NCI-H2107 treated with DMSO at 0.1 percent for 48 hours (cell line): ENCODE data around the gene DUOXA1.
"Not testable (repeated sequence)": the region's sequence is repeated elsewhere in the genome, so short reads cannot be mapped to it uniquely, and the experiment has no call there.

ENCODE experiments used
- DNase-seq: peaks from one replicate; lab custom pipeline; 2025; ENCODE audit not compliant: unreplicated experiment; lab: John Stamatoyannopoulos, UW

The DUOXA1 gene

GRCh38 chr15:45093013-45093412 lies 36.7 kb downstream of the DUOXA1 start:
- DNase-seq: no peak

DNA sequence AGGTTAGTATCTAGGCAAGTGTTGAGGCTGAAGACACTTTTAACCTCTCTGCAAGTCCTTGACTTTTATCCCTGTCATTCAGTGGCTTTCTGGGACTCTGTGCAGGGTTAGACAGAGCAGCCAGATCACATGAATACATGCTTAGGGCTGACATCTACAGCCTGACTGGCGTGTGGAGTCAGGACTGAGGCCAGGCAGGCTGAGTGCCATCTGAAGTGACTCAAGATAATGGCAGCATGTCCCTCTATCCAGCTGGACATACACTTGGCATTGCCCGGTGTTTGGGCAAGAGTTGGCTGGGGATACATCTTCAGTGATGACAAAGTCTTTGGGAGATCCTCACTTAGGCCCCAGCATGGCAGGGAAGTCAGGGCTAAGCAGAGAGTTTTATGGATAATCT lies 38.1 kb downstream of the DUOXA1 start:
- no peak for DNase-seq

DNA sequence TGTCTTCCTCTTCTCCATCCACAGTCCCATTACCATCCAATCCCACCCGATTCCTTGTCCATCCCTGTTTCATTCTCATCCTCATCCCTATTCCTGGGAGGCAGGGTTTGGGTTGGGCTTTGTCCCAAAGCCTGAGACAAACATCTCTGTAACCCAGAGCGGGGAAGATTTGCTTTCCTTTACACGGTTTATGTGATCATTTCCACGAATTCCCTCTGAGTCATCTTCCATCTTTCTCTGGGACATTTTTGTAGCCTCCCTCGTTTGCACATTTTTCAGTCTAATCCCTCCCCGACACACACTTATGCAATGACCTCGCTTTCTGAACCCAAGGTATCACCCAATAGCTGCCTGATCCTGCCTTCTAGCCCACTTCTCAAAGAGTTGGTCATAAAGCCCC lies 38.5 kb downstream of the DUOXA1 start:
- DNase-seq: no peak

DNA sequence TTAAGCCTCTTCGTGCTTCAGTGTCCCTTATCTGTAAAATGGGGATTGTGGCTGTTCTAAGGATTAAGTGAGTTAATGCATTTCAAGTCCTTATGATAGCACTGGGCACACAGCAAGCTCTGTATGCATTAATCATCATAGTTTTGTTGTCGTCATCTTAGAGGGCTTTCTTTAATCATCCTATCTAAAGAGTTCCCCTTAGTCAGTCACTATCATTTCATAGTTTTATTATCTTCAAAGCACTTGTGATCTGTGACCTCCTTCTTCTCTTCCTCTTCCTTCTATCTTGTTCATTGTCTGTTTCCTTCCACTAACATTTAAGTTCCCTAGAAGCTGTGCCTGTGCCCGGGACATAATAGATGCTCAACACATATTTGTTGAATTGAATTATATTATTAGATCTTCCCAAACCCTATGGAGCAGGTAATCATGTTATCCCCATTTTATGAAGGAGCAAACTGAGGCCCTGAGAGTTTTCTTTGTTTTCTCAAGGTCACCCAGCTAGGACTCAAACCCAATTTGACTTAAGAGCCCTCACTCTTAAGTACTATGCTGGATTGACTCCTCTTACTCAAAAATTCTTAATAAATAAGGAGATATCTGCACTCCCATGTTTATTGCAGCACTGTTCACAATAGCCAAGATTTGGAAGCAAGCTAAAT lies 39.8 kb downstream of the DUOXA1 start:
- DNase-seq: no peak

- no peak for DNase-seq
These were observed 40.6 kb downstream of the DUOXA1 start for GRCh38 chr15:45088801-45089711.

- no peak for DNase-seq
These were observed 42.2 kb downstream of the DUOXA1 start for GRCh38 chr15:45087513-45087912.

- DNase-seq: no peak
These were observed 45.5 kb downstream of the DUOXA1 start for GRCh38 chr15:45084163-45084562.

- DNase-seq: no peak
These were observed 46.5 kb downstream of the DUOXA1 start for GRCh38 chr15:45083223-45083622.

- not testable (repeated sequence) for DNase-seq
These were observed 47.3 kb downstream of the DUOXA1 start for GRCh38 chr15:45082412-45082811.

GRCh38 chr15:45080593-45080992 lies 49.1 kb downstream of the DUOXA1 start:
- not testable (repeated sequence) for DNase-seq

DNA sequence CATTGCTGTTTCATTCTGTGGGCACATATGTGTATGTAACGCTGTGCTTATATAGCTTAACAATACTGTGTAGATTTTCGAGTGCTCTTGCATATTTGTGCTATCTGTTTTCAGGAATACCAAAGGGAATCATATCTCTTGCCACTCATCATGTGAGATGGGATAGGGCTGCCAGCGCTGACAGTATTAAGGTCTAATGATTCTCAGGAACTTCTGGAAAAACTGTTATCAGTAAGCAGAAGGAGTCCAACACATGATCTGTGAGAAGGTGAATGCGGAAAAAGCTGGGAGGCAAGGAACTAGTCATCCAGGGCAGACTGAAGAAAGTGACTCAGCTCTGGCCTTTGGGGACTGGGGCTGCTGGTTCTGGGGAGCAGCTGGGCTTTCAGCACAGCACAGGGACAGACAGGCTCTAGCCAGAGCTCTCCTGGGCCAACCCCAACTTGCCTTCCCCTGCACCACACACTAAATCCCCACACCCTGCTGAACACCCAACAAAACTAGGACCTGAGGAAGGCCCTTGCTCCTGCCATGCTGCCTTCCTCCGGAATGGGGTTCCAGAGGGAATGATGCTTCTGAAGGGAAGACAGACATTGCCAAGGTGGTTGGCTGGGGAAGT lies 49.9 kb downstream of the DUOXA1 start:
- not testable (repeated sequence) for DNase-seq

DNA sequence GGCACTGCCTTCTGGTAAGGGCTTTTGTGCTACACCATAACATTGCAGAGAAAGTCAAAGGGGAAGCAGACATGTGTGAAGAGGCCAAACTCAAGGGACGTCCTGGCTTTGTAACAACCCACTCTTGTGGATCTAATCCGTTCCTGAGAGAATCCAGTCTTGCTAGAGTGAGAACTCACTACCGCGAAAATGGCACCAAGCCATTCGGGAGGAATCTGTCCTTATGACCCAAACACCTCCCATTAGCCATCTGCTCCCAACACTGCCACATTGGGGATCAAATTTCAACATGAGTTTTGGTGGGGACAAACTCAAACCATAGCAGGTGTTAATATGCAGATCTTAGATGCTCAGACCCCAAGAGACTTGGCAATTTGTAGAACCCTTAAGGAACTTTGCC lies 50.5 kb downstream of the DUOXA1 start:
- not testable (repeated sequence) for DNase-seq

- DNase-seq: not testable (repeated sequence)
These were observed 52.3 kb downstream of the DUOXA1 start for GRCh38 chr15:45077391-45077790.

GRCh38 chr15:45075440-45076320 lies 54.0 kb downstream of the DUOXA1 start:
- DNase-seq: not testable (repeated sequence)

DNA sequence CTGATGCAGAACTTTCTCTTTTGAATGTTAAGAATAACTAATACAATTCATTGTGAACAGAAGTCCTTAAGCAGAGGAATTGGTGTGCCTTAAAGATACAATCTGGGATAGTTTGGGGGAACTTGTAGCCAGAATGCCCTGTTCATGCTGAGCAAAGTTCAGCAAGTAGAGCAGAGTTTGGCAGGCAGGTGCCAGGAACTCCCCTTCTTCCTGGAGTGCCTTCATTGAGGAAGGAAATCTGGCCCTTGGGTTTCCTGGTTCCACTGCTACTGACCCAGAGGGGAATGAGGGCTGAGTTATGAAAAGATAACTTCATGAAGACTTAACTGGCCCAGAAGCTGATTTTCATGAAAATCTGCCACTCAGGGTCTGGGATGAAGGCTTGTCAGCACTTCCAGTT lies 56.1 kb downstream of the DUOXA1 start:
- DNase-seq: not testable (repeated sequence)

GRCh38 chr15:45069942-45070360 lies 59.7 kb downstream of the DUOXA1 start:
- not testable (repeated sequence) for DNase-seq
